Stimulated activated naive CD8-positive, alpha-beta T cell treated with anti-CD3 and anti-CD28 coated beads, Interleukin-15, amount 100 ng/mL, for 72 hours (primary cell): Measurements from ENCODE around the gene VAMP5.
"Not testable (repeated sequence)": the region's sequence is repeated elsewhere in the genome, so short reads cannot be mapped to it uniquely, and the experiment has no call there.

Experiments used
- ATAC-seq: fragments of 150-1000 bp; cut with Tn5 transposase; 2 replicates; pipeline ENCODE4 v1.10.0; 2021; ENCODE audit warnings: mild to moderate bottlenecking, moderate library complexity
- DNase-seq, 2 donors: peaks; one replicate each; pipeline ENCODE4 v3.0.0; 2021 to 2022
- H3K27ac Mint-ChIP-seq, 2 donors: one replicate each; pipeline ENCODE4 v1.8.0; 2022; ENCODE audit warnings: mild to moderate bottlenecking in 2 of 2, mixed read lengths in 2 of 2, moderate library complexity in 2 of 2
- H3K27me3 Mint-ChIP-seq: one replicate; pipeline ENCODE4 v1.8.0; 2022; ENCODE audit warnings: mixed read lengths
- H3K4me1 Mint-ChIP-seq: one replicate; pipeline ENCODE4 v1.8.0; 2022; ENCODE audit warnings: mild to moderate bottlenecking, mixed read lengths
- H3K4me3 Mint-ChIP-seq, 2 donors: one replicate each; pipeline ENCODE4 v1.8.0; 2022; ENCODE audit warnings: mild to moderate bottlenecking in 2 of 2, mixed read lengths in 2 of 2, moderate library complexity in 1 of 2
- H3K9me3 Mint-ChIP-seq, 2 donors: one replicate each; pipeline ENCODE4 v1.8.0; 2022; ENCODE audit warnings: mixed read lengths in 2 of 2

Gene VAMP5

DNA sequence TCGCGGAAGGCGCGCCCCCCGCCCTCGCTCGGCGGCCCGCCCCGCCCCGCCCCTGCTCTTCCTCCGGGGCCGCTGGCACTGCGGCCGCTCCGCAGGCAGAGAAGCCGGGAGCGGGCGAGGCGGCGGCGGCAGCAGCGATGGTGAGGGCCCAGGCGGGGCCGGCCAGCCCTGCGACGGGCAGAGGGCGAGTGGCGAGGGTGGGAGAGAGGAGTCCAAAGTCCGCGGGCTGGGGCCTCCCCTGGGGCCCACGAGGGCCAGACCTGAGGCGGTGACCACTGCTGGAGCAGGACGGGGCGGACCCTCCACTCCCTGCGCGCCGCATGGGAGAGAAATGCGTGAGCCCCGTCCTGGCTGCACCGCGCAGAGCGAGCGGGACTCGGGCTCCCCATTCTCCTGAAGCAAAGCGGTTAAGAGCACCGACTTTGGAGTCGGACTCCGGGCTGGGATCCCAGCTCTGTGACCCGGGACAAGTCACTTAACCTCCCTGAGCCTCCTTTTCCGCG, at the start of gene VAMP5:
TSS of gene VAMP5 (plus strand) at position 78 of the 503 bp plus-strand sequence. CDS start at position 138, 60 bp downstream.
- Mint-ChIP-seq H3K4me3 (peak within 1 kb of the TSS; percentile 82 to 87), H3K27me3 (no peaks in the 10 kb centered on the region), H3K27ac (peak within 1 kb of the TSS; percentile 81 to 88), H3K9me3 (no peaks in the 10 kb centered on the region), H3K4me1 (peaks cover 68% of the 10 kb centered on the region)
- DNase-seq: peak; percentile 14
- ATAC-seq: peak; percentile 56

GRCh38 chr2:85534881-85535280, 49.4 kb upstream of the VAMP5 start:
- DNase-seq (no peak), ATAC-seq (no peak)
- H3K27ac Mint-ChIP-seq: no peak overlapping the region
- H3K27me3 Mint-ChIP-seq: no peaks in the 10 kb centered on the region
- H3K9me3 Mint-ChIP-seq: no peaks in the 10 kb centered on the region
- H3K4me1 Mint-ChIP-seq: peaks cover 20% of the 10 kb centered on the region
- no peak overlapping the region for H3K4me3 Mint-ChIP-seq

DNA sequence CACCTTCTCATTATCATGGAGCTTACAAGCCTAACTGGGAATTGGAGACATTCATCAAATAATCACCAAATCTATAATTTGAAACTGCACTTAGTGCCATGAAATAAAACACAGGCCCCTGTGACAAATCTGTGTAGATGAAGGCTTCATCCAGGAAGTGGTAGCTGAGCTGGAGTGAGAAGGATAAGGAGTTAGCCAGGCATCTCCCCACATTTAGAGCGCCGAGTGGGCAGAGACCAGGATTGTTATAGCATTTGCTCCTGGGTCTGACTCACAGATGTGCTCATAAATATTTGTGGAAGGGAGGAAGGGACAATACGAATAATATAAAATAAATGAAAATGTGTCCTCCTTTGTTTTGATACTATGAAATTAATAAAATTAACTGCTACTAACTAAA, 47.8 kb upstream of the VAMP5 start:
- ATAC-seq (no peak), DNase-seq (no peak)
- Mint-ChIP-seq H3K4me3 (no peak overlapping the region), H3K9me3 (no peaks in the 10 kb centered on the region), H3K4me1 (peaks cover 35% of the 10 kb centered on the region), H3K27me3 (no peaks in the 10 kb centered on the region), H3K27ac (no peak overlapping the region)

GRCh38 chr2:85537600-85538506, 46.4 kb upstream of the VAMP5 start:
- H3K4me3 Mint-ChIP-seq: peak overlapping the region; percentile 96 to 98
- H3K27me3 Mint-ChIP-seq: no peaks in the 10 kb centered on the region
- ATAC-seq (no peak), DNase-seq (peak in 1 of 2 donors; percentile 57)
- no peaks in the 10 kb centered on the region for H3K9me3 Mint-ChIP-seq
- H3K4me1 Mint-ChIP-seq: peaks cover 49% of the 10 kb centered on the region
- peak overlapping the region; percentile 99 for H3K27ac Mint-ChIP-seq

DNA sequence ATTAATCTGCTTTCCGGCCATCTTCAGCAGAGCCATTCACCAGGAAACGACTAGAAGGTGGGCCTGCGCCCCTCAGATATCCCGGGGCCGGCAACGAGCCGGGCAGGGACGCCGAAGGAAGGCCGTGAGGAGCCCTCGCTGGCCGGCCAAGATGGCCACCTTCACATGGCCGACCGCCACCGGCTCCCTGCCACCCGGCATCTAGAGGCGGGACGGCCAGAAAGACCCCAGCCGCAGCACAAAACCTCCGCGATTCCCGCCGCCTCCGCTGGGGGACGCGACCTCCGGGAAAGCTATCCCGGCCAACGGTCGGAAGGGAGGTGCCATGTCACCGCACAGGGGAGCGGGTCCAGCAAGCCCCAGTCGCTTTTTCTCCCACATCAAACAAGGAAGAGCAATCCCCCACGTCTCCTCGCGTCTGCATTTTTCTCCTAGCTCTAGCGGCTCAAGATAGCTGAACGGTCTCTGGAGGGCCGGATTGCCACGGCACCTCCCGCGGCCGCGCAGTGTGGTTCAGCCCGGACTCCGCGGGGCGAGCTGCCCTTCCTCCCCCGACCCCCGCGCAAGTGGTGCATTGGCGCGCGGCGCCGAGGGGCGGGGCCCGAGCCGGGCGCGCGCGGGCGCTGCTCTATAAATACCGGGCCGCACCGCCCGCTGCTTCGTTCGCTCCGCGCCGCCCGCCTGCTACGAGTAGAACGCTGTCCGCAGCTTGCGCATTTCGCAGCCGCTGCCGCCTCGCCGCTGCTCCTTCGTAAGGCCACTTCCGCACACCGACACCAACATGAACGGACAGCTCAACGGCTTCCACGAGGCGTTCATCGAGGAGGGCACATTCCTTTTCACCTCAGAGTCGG, 45.5 kb upstream of the VAMP5 start, which contains the start of gene MAT2A:
TSS of gene MAT2A (plus strand) at position 662 of the 854 bp plus-strand sequence. CDS start at position 782, 120 bp downstream.
- Mint-ChIP-seq H3K27me3 (no peaks in the 10 kb centered on the region), H3K9me3 (no peaks in the 10 kb centered on the region), H3K27ac (peak within 1 kb of the TSS; percentile 99), H3K4me1 (peaks cover 56% of the 10 kb centered on the region), H3K4me3 (peak within 1 kb of the TSS; percentile 96 to 98)
- ATAC-seq (peak; percentile 86), DNase-seq (peak; percentile 94 to 95)

GRCh38 chr2:85539361-85540132, 44.7 kb upstream of the VAMP5 start:
- peak; percentile 62 for ATAC-seq
- Mint-ChIP-seq H3K27ac (peak overlapping the region; percentile 99), H3K9me3 (no peaks in the 10 kb centered on the region), H3K4me1 (peaks cover 64% of the 10 kb centered on the region), H3K27me3 (no peaks in the 10 kb centered on the region), H3K4me3 (peak overlapping the region; percentile 96 to 98)
- DNase-seq: peak; percentile 70 to 82

GRCh38 chr2:85540133-85540648, 44.0 kb upstream of the VAMP5 start:
- no peak for ATAC-seq
- H3K27ac Mint-ChIP-seq: peak overlapping the region; percentile 95 to 99
- H3K9me3 Mint-ChIP-seq: no peaks in the 10 kb centered on the region
- peak overlapping the region; percentile 96 to 98 for H3K4me3 Mint-ChIP-seq
- no peaks in the 10 kb centered on the region for H3K27me3 Mint-ChIP-seq
- peaks cover 65% of the 10 kb centered on the region for H3K4me1 Mint-ChIP-seq
- DNase-seq: no peak

- H3K9me3 Mint-ChIP-seq: no peaks in the 10 kb centered on the region
- peak overlapping the region; percentile 96 to 98 for H3K4me3 Mint-ChIP-seq
- DNase-seq: no peak
- ATAC-seq: no peak
- peaks cover 62% of the 10 kb centered on the region for H3K4me1 Mint-ChIP-seq
- H3K27ac Mint-ChIP-seq: peak overlapping the region in 1 of 2 donors; percentile 95
- no peaks in the 10 kb centered on the region for H3K27me3 Mint-ChIP-seq
These were observed 43.0 kb upstream of the VAMP5 start for GRCh38 chr2:85541262-85541661.

DNA sequence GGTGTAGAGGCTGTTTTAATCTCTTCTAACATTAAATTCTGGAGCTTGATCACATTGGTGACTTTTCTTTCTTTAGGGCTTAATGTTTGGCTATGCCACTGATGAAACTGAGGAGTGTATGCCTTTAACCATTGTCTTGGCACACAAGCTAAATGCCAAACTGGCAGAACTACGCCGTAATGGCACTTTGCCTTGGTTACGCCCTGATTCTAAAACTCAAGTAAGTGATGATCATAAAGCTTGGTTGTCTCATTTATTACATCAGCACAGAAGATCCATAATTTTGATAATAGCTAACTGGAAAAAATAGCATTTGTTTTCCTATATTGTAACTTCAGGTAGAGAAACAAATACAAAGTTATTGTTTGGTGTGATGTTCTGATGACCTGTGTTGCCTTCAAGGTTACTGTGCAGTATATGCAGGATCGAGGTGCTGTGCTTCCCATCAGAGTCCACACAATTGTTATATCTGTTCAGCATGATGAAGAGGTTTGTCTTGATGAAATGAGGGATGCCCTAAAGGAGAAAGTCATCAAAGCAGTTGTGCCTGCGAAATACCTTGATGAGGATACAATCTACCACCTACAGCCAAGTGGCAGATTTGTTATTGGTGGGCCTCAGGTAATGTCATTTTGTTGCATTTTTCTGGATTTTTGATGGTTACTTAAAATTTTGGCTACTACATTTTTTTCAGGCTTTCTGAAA, 42.3 kb upstream of the VAMP5 start:
- DNase-seq: no peak
- peak overlapping the region in 1 of 2 donors; percentile 54 for H3K27ac Mint-ChIP-seq
- no peaks in the 10 kb centered on the region for H3K27me3 Mint-ChIP-seq
- peak overlapping the region; percentile 96 to 98 for H3K4me3 Mint-ChIP-seq
- ATAC-seq: no peak
- H3K4me1 Mint-ChIP-seq: peaks cover 57% of the 10 kb centered on the region
- no peaks in the 10 kb centered on the region for H3K9me3 Mint-ChIP-seq

DNA sequence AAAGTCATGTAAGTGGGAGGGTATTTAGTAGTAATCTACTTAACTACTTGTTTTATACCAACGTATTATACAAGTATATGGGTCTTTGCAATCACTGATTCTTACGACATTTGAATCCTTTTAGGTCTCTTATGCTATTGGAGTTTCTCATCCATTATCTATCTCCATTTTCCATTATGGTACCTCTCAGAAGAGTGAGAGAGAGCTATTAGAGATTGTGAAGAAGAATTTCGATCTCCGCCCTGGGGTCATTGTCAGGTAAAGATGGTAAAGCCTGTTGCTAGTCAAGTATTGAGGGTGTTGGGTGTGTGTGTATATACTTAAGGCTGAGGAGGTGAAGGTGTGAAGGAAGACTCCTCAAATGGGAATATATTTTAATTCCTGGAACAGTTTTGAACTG, 41.5 kb upstream of the VAMP5 start:
- DNase-seq (no peak), ATAC-seq (no peak)
- Mint-ChIP-seq H3K27me3 (no peaks in the 10 kb centered on the region), H3K9me3 (no peaks in the 10 kb centered on the region), H3K27ac (peak overlapping the region in 1 of 2 donors; percentile 69), H3K4me1 (peaks cover 48% of the 10 kb centered on the region), H3K4me3 (peak overlapping the region; percentile 96 to 98)

DNA sequence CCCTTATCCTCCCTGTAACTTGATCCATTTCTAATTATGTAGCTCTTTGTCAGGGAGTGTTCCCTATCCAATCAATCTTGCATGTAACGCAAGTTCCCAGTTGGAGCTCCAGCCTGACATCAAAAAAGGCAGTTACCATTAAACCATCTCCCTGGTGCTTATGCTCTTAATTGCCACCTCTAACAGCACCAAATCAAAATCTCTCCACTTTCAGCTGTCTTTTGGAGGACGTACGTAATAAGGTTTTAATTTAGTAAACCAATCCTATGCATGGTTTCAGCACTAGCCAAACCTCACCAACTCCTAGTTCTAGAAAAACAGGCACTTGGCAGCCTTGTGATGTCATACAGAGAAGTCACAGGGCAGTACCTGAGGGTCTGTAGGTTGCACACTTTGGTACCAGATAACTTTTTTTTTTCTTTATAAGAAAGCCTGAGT, 40.0 kb upstream of the VAMP5 start:
- not testable (repeated sequence) for H3K4me3 Mint-ChIP-seq, DNase-seq, H3K27me3 Mint-ChIP-seq, ATAC-seq, H3K9me3 Mint-ChIP-seq
- Mint-ChIP-seq H3K27ac (peak overlapping the region in 1 of 2 donors; percentile 81), H3K4me1 (peaks cover 45% of the 10 kb centered on the region)

- peaks cover 43% of the 10 kb centered on the region for H3K4me1 Mint-ChIP-seq
- H3K9me3 Mint-ChIP-seq, H3K27me3 Mint-ChIP-seq, H3K4me3 Mint-ChIP-seq, ATAC-seq, DNase-seq: not testable (repeated sequence)
- H3K27ac Mint-ChIP-seq: peak overlapping the region; percentile 79 to 95
These were observed 39.1 kb upstream of the VAMP5 start for GRCh38 chr2:85544915-85545779.

DNA sequence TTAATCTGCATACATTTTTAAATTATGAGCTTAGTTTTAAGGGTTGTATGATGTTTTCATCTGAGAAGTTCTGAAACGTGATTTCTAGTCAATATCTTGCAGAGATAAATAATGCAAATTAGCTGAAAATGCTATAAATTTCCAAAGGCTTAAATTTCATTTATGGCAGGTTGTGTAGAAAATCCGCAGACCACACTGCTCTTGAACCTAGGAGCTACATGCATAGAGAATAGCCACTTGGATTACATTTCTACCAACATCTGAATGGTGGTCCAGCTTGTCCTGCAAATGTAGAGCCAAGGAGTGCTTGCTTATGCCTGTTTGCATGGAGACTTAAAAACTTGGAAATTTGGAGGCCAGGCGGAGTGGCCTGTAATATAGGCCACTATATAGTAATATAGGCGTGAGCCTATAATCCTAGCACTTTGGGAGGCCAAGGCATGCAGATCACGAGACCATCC, 38.4 kb upstream of the VAMP5 start:
- DNase-seq (no peak), ATAC-seq (no peak)
- Mint-ChIP-seq H3K9me3 (no peaks in the 10 kb centered on the region), H3K4me1 (peaks cover 37% of the 10 kb centered on the region), H3K27me3 (no peaks in the 10 kb centered on the region), H3K27ac (peak overlapping the region in 1 of 2 donors; percentile 95), H3K4me3 (no peak overlapping the region)
